Breast epithelium (tissue), 4 donors: ENCODE data around the gene NXNL1. TPM values are rescaled to one million over a fixed set of nuclear protein-coding genes. Genes with fewer than 3 reads are reported as not detected.

Experiments
- DNase-seq, 2 donors: peaks; one replicate each; pipeline ENCODE4 v3.0.0-alpha.2; 2019; ENCODE audit warnings: low spot score in 2 of 2
- H3K27ac ChIP-seq, 2 donors: fragments of 200-600 bp; sonication (generic) in 1 of 2; one replicate each; pipeline ENCODE4 v1.5.1; 2016 to 2019; ENCODE audit warnings: mild to moderate bottlenecking in 1 of 2
- H3K27me3 ChIP-seq, 2 donors: fragments of 200-600 bp; sonication (generic) in 1 of 2; one replicate each; pipeline versions ENCODE4 v1.5.1 to v1.6.0; 2017 to 2019; ENCODE audit warnings: control low read depth in 1 of 2, mild to moderate bottlenecking in 1 of 2
- H3K36me3 ChIP-seq: fragments of 200-600 bp; one replicate; pipeline ENCODE4 v1.5.1; 2019
- H3K4me1 ChIP-seq, 2 donors: fragments of 200-600 bp; sonication (generic); one replicate each; pipeline ENCODE4 v1.5.1; 2016 to 2019; ENCODE audit warnings: control low read depth in 1 of 2
- H3K4me3 ChIP-seq, 3 donors: fragments of 200-600 bp; sonication (generic); 1 replicate in 2 of 3; 2 replicates in 1 of 3; pipeline ENCODE4 v1.5.1; 2016 to 2019; ENCODE audit warnings: mild to moderate bottlenecking in 3 of 3, moderate library complexity in 2 of 3
- H3K9me3 ChIP-seq, 2 donors: fragments of 200-600 bp; sonication (generic) in 1 of 2; one replicate each; pipeline ENCODE4 v1.5.1; 2016 to 2019; ENCODE audit warnings: control low read depth in 1 of 2
- POLR2A ChIP-seq: fragments of 450-650 bp; IDR thresholded peaks from one replicate; pipeline ENCODE4 v1.6.1; 2016; ENCODE audit warnings: antibody characterized with exemption, mild to moderate bottlenecking, moderate library complexity
- POLR2AphosphoS5 ChIP-seq, 3 donors: sonication (generic); formaldehyde crosslinking; IDR thresholded peaks; one replicate each; pipeline ENCODE4 v1.6.1; 2017; ENCODE audit warnings: antibody characterized with exemption in 3 of 3
- intact Hi-C: fragments of 100-400 bp; cut with DNase I; formaldehyde crosslinking; loops from one replicate; pipeline ENCODE4 v1.15.1; 2023; ENCODE audit warnings: low total_unique reads
- total RNA-seq, 3 donors: library from RNA; depleted of rRNA; stranded (reverse); fragments of >200 nt; gene quantifications; one replicate each; pipeline ENCODE4 v1.1.0, GENCODE V29; 2016
- TF ChIP-seq, protein P1 (sequence below), 3 donors: fragments of 450-650 bp; IDR thresholded peaks; one replicate each; pipeline ENCODE4 v1.5.1; 2016 to 2017; ENCODE audit warnings: antibody characterized with exemption in 3 of 3, mild to moderate bottlenecking in 3 of 3, moderate library complexity in 3 of 3

NXNL1 gene
- total RNA-seq, 3 donors from 2014 or later = 0.64 TPM; not detected in 2

- DNase-seq = no peak
- H3K4me1 ChIP-seq = peaks cover 0 to 12% of the 10 kb centered on the region in 2 donors
- no peak for TF ChIP-seq POLR2A
- TF ChIP-seq POLR2AphosphoS5 (IDR thresholded peaks at IDR 0.05) = no peak
- TF ChIP-seq, protein P1, sequence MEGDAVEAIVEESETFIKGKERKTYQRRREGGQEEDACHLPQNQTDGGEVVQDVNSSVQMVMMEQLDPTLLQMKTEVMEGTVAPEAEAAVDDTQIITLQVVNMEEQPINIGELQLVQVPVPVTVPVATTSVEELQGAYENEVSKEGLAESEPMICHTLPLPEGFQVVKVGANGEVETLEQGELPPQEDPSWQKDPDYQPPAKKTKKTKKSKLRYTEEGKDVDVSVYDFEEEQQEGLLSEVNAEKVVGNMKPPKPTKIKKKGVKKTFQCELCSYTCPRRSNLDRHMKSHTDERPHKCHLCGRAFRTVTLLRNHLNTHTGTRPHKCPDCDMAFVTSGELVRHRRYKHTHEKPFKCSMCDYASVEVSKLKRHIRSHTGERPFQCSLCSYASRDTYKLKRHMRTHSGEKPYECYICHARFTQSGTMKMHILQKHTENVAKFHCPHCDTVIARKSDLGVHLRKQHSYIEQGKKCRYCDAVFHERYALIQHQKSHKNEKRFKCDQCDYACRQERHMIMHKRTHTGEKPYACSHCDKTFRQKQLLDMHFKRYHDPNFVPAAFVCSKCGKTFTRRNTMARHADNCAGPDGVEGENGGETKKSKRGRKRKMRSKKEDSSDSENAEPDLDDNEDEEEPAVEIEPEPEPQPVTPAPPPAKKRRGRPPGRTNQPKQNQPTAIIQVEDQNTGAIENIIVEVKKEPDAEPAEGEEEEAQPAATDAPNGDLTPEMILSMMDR (IDR thresholded peaks at IDR 0.05) = no peak
- no peaks in the 10 kb centered on the region for H3K36me3 ChIP-seq
- H3K9me3 ChIP-seq = no peaks in the 10 kb centered on the region
- peak overlapping the region; percentile 77 to 88 for H3K27ac ChIP-seq
- peak overlapping the region; percentile 42 to 68 (median 54) for H3K4me3 ChIP-seq
- H3K27me3 ChIP-seq = no peaks in the 10 kb centered on the region
- intact Hi-C loops = no loop called here
Measured at GRCh38 chr19:17406046-17406886, 54.5 kb downstream of the NXNL1 start.

Other genes starting within 250 kb of the NXNL1 start
- gene USE1, start 245.6 kb downstream of the NXNL1 start, total RNA-seq = 10 to 100 TPM; 15.5 to 29.0 (median 27.5) TPM
- 10 to 100 TPM in 1 of 3 donors, 1 to 10 TPM in 2; 8.8 to 13.8 (median 9.4) TPM for gene OCEL1, start 234.7 kb downstream of the NXNL1 start, total RNA-seq
- gene NR2F6, start 215.0 kb downstream of the NXNL1 start, total RNA-seq = 10 to 100 TPM; 23.2 to 52.4 (median 34.7) TPM
- 1 to 10 TPM; 5.8 to 8.8 (median 7.0) TPM for gene USHBP1, start 196.2 kb downstream of the NXNL1 start, total RNA-seq
- gene BABAM1, start 193.5 kb downstream of the NXNL1 start, total RNA-seq = 10 to 100 TPM; 48.5 to 65.6 (median 54.1) TPM
- gene ANKLE1, start 179.0 kb downstream of the NXNL1 start, total RNA-seq = 1 to 10 TPM in 2 of 3 donors, under 1 TPM in 1; 0.96 to 1.6 (median 1.0) TPM
- gene ABHD8, start 157.5 kb downstream of the NXNL1 start, total RNA-seq = 10 to 100 TPM in 2 of 3 donors, 1 to 10 TPM in 1; 6.7 to 14.4 (median 11.0) TPM
- 100 to 1,000 TPM in 1 of 3 donors, 10 to 100 TPM in 2; 88.5 to 139 (median 98.0) TPM for gene MRPL34, start 155.1 kb downstream of the NXNL1 start, total RNA-seq
- 10 to 100 TPM in 2 of 3 donors, 1 to 10 TPM in 1; 9.2 to 18.7 (median 11.1) TPM for gene DDA1, start 151.4 kb downstream of the NXNL1 start, total RNA-seq
- gene ANO8, start 126.1 kb downstream of the NXNL1 start, total RNA-seq = 1 to 10 TPM; 5.1 to 7.2 (median 5.9) TPM
- 10 to 100 TPM; 15.5 to 22.6 (median 17.7) TPM for gene GTPBP3, start 123.4 kb downstream of the NXNL1 start, total RNA-seq
- 10 to 100 TPM; 19.9 to 68.8 (median 51.2) TPM for gene PLVAP, start 83.6 kb downstream of the NXNL1 start, total RNA-seq
- under 1 TPM in 2 of 3 donors, not detected in 1; 0.64 to 0.66 TPM for gene CCDC194, start 66.7 kb downstream of the NXNL1 start, total RNA-seq
- 100 to 1,000 TPM in 2 of 3 donors, 10 to 100 TPM in 1; 90.1 to 131 (median 127) TPM for gene BST2, start 55.3 kb downstream of the NXNL1 start, total RNA-seq
- 10 to 100 TPM; 51.5 to 76.4 (median 74.1) TPM for gene MVB12A, start 40.9 kb downstream of the NXNL1 start, total RNA-seq
- under 1 TPM; 0.33 to 0.73 (median 0.64) TPM for gene TMEM221, start 12.3 kb downstream of the NXNL1 start, total RNA-seq
- 10 to 100 TPM; 32.4 to 35.4 (median 34.8) TPM for gene SLC27A1, start 9.6 kb upstream of the NXNL1 start, total RNA-seq
- gene PGLS, start 50.7 kb upstream of the NXNL1 start, total RNA-seq = 10 to 100 TPM; 62.2 to 89.8 (median 72.4) TPM
- 10 to 100 TPM; 45.1 to 99.9 (median 57.0) TPM for gene COLGALT1, start 94.7 kb upstream of the NXNL1 start, total RNA-seq
- gene UNC13A, start 227.4 kb upstream of the NXNL1 start, total RNA-seq = under 1 TPM in 2 of 3 donors, not detected in 1; under 0.01 to 0.15 TPM